Measurements from ENCODE around the gene TMEM132D. TPM values are rescaled to one million over a fixed set of nuclear protein-coding genes. Genes with fewer than 3 reads are reported as not detected.

TMEM132D gene
- total RNA-seq, 1 experiment from 2014 or later = not detected

DNA sequence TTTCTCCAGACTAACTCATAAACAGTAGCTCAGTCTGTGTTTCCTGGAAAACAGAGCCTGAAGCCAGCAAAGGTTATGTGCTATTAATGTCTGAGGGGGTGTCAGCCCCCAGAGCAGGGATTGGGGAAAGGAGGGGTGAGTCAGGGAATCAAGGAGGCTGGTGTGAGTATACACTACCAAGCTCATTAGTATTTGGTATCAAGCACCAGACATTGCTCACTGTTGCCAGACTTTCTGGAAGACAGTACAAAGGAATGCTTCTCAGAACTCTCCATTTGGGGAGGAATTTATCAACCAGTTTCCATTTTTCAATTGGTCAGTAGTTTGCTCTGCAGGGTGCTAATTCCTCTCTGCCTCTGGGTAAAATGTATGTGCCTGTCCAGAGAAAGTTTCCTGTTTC, 607.2 kb downstream of the TMEM132D start:
- in situ Hi-C loops (cut with HindIII; ENCODE audit: low pct_unique_long_range_greater_than_20kb, low sequenced_read_pairs) (no loop called here), intact Hi-C loops (cut with micrococcal nuclease; ENCODE audit: unreplicated experiment) (no loop called here)
- ATAC-seq = no peak
- Histone ChIP-seq H3K4me1 (ENCODE audit: control insufficient read depth, insufficient read depth, low read length) (no peaks in the 10 kb centered on the region), H3K9me3 (ENCODE audit: control insufficient read depth, insufficient read depth, low read depth, low read length) (no peaks in the 10 kb centered on the region), H3K27ac (ENCODE audit: low read length) (no peak overlapping the region), H3K4me3 (ENCODE audit: low read depth in 2 of 2, low read length in 2 of 2) (no peak overlapping the region), H3K27me3 (ENCODE audit: control insufficient read depth, insufficient read depth, low read length) (no peaks in the 10 kb centered on the region), H3K36me3 (ENCODE audit: control insufficient read depth, insufficient read depth, low read length) (no peaks in the 10 kb centered on the region)
- BruUV-seq (replicated peaks) = no TSS peak
- POLR2A ChIA-PET = no interaction called here
- CTCF ChIA-PET = no interaction called here
- no peak for DNase-seq (ENCODE audit: low read depth, low spot score)
- TF ChIP-seq POLR2AphosphoS5 (IDR thresholded peaks at IDR 0.05; ENCODE audit: low read depth, low read length) (no peak), SIN3A (IDR thresholded peaks at IDR 0.05; ENCODE audit: borderline replicate concordance, insufficient read depth, low read depth, low read length) (no peak), TCF7L2 (IDR thresholded peaks at IDR 0.05; ENCODE audit: low read depth, low read length) (no peak)
- TF ChIP-seq, protein P1, sequence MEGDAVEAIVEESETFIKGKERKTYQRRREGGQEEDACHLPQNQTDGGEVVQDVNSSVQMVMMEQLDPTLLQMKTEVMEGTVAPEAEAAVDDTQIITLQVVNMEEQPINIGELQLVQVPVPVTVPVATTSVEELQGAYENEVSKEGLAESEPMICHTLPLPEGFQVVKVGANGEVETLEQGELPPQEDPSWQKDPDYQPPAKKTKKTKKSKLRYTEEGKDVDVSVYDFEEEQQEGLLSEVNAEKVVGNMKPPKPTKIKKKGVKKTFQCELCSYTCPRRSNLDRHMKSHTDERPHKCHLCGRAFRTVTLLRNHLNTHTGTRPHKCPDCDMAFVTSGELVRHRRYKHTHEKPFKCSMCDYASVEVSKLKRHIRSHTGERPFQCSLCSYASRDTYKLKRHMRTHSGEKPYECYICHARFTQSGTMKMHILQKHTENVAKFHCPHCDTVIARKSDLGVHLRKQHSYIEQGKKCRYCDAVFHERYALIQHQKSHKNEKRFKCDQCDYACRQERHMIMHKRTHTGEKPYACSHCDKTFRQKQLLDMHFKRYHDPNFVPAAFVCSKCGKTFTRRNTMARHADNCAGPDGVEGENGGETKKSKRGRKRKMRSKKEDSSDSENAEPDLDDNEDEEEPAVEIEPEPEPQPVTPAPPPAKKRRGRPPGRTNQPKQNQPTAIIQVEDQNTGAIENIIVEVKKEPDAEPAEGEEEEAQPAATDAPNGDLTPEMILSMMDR (IDR thresholded peaks at IDR 0.05) = no peak
- TF ChIP-seq, protein P2, sequence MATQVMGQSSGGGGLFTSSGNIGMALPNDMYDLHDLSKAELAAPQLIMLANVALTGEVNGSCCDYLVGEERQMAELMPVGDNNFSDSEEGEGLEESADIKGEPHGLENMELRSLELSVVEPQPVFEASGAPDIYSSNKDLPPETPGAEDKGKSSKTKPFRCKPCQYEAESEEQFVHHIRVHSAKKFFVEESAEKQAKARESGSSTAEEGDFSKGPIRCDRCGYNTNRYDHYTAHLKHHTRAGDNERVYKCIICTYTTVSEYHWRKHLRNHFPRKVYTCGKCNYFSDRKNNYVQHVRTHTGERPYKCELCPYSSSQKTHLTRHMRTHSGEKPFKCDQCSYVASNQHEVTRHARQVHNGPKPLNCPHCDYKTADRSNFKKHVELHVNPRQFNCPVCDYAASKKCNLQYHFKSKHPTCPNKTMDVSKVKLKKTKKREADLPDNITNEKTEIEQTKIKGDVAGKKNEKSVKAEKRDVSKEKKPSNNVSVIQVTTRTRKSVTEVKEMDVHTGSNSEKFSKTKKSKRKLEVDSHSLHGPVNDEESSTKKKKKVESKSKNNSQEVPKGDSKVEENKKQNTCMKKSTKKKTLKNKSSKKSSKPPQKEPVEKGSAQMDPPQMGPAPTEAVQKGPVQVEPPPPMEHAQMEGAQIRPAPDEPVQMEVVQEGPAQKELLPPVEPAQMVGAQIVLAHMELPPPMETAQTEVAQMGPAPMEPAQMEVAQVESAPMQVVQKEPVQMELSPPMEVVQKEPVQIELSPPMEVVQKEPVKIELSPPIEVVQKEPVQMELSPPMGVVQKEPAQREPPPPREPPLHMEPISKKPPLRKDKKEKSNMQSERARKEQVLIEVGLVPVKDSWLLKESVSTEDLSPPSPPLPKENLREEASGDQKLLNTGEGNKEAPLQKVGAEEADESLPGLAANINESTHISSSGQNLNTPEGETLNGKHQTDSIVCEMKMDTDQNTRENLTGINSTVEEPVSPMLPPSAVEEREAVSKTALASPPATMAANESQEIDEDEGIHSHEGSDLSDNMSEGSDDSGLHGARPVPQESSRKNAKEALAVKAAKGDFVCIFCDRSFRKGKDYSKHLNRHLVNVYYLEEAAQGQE (IDR thresholded peaks at IDR 0.05; ENCODE audit: insufficient read depth in 1 of 2, low read depth in 2 of 2, low read length in 1 of 2) = no peak

DNA sequence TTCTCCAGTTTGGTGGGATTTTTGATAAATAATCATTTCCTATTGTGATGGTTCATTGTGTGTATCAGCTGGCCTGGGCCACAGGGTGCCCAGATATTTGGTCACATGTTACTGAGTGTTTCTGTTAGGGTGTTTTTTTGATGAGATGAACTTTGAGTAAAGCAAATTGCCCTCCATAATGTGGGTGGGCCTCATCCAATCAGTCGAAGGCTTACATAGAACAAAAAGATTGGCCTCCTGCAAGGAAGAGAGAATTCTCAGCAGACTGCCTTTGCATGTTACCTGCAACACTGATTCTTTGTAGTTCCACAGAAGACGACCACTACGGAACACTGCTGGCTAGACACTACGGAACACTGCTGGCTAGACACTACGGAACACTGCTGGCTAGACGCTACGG, 609.0 kb downstream of the TMEM132D start:
- no peak for DNase-seq (ENCODE audit: low read depth, low spot score)
- Histone ChIP-seq H3K36me3 (ENCODE audit: control insufficient read depth, insufficient read depth, low read length) (no peaks in the 10 kb centered on the region), H3K9me3 (ENCODE audit: control insufficient read depth, insufficient read depth, low read depth, low read length) (no peaks in the 10 kb centered on the region), H3K27ac (ENCODE audit: low read length) (no peak overlapping the region), H3K27me3 (ENCODE audit: control insufficient read depth, insufficient read depth, low read length) (no peaks in the 10 kb centered on the region), H3K4me3 (ENCODE audit: low read depth in 2 of 2, low read length in 2 of 2) (no peak overlapping the region), H3K4me1 (ENCODE audit: control insufficient read depth, insufficient read depth, low read length) (no peaks in the 10 kb centered on the region)
- BruUV-seq (replicated peaks) = no TSS peak
- CTCF ChIA-PET = no interaction called here
- no peak for ATAC-seq
- POLR2A ChIA-PET = no interaction called here
- in situ Hi-C loops (cut with HindIII; ENCODE audit: low pct_unique_long_range_greater_than_20kb, low sequenced_read_pairs) = no loop called here
- TF ChIP-seq TCF7L2 (IDR thresholded peaks at IDR 0.05; ENCODE audit: low read depth, low read length) (no peak), POLR2AphosphoS5 (IDR thresholded peaks at IDR 0.05; ENCODE audit: low read depth, low read length) (no peak)
- intact Hi-C loops (cut with micrococcal nuclease; ENCODE audit: unreplicated experiment) = no loop called here

DNA sequence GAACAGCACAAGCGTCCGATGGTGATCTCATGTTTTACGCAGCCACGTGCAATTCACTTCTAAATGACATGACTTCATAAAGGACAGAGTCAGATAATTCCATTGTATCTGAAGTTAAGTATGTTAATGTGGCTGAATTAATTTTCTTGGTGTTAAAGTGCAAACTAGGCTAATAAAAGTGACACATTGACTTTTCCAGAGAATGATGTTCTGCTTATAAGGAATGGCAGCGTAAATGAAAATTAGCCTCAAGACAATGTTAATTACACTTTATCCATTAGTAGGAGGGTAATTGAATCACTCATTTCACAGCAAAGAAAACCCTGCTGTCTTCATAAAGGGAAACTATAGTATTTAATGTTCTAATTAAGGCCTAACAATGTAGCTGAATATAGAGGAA, 624.1 kb downstream of the TMEM132D start:
- Histone ChIP-seq H3K4me1 (ENCODE audit: control insufficient read depth, insufficient read depth, low read length) (no peaks in the 10 kb centered on the region), H3K27me3 (ENCODE audit: control insufficient read depth, insufficient read depth, low read length) (no peaks in the 10 kb centered on the region), H3K9me3 (ENCODE audit: control insufficient read depth, insufficient read depth, low read depth, low read length) (no peaks in the 10 kb centered on the region), H3K4me3 (ENCODE audit: low read depth in 2 of 2, low read length in 2 of 2) (no peak overlapping the region), H3K36me3 (ENCODE audit: control insufficient read depth, insufficient read depth, low read length) (no peaks in the 10 kb centered on the region), H3K27ac (ENCODE audit: low read length) (no peak overlapping the region)
- intact Hi-C loops (cut with micrococcal nuclease; ENCODE audit: unreplicated experiment) = no loop called here
- TF ChIP-seq SIN3A (IDR thresholded peaks at IDR 0.05; ENCODE audit: borderline replicate concordance, insufficient read depth, low read depth, low read length) = no peak
- TF ChIP-seq, protein P1 (IDR thresholded peaks at IDR 0.05) = no peak
- TF ChIP-seq, protein P2 (IDR thresholded peaks at IDR 0.05; ENCODE audit: insufficient read depth in 1 of 2, low read depth in 2 of 2, low read length in 1 of 2) = no peak
- no peak for TF ChIP-seq POLR2AphosphoS5 (IDR thresholded peaks at IDR 0.05; ENCODE audit: low read depth, low read length)
- TF ChIP-seq TCF7L2 (IDR thresholded peaks at IDR 0.05; ENCODE audit: low read depth, low read length) = no peak
- POLR2A ChIA-PET = no interaction called here
- CTCF ChIA-PET = no interaction called here
- no TSS peak for BruUV-seq (replicated peaks)
- in situ Hi-C loops (cut with HindIII; ENCODE audit: low pct_unique_long_range_greater_than_20kb, low sequenced_read_pairs) = no loop called here
- ATAC-seq (no peak), DNase-seq (ENCODE audit: low read depth, low spot score) (no peak)
